Endothelial cell (in vitro differentiated cells): ENCODE measurements around the gene FERMT1. TPM values are rescaled to one million over a fixed set of nuclear protein-coding genes. Genes with fewer than 3 reads are reported as not detected.
"Not testable (repeated sequence)": the region's sequence is repeated elsewhere in the genome, so short reads cannot be mapped to it uniquely, and the experiment has no call there.

Experiments used
- DNase-seq: peaks from one replicate; pipeline ENCODE4 v3.0.0; 2021; ENCODE audit warnings: low spot score
- H3K27ac Mint-ChIP-seq: one replicate; pipeline ENCODE4 v1.8.0; 2021; ENCODE audit warnings: mixed read lengths, inconsistent platforms; ENCODE audit not compliant: unreplicated experiment
- H3K27me3 Mint-ChIP-seq: one replicate; pipeline ENCODE4 v1.8.0; 2021; ENCODE audit warnings: mild to moderate bottlenecking, moderate library complexity, mixed read lengths, inconsistent platforms; ENCODE audit not compliant: unreplicated experiment
- H3K36me3 Mint-ChIP-seq: one replicate; pipeline ENCODE4 v1.8.0; 2021; ENCODE audit warnings: mild to moderate bottlenecking, low read depth, mixed read lengths, inconsistent platforms; ENCODE audit not compliant: unreplicated experiment
- H3K4me1 Mint-ChIP-seq: one replicate; pipeline ENCODE4 v1.8.0; 2021; ENCODE audit warnings: mild to moderate bottlenecking, mixed read lengths, inconsistent platforms; ENCODE audit not compliant: unreplicated experiment
- H3K4me3 Mint-ChIP-seq: one replicate; pipeline ENCODE4 v1.8.0; 2021; ENCODE audit warnings: mild to moderate bottlenecking, mixed read lengths, inconsistent platforms; ENCODE audit not compliant: unreplicated experiment
- H3K9me3 Mint-ChIP-seq: one replicate; pipeline ENCODE4 v1.8.0; 2021; ENCODE audit warnings: mixed read lengths, inconsistent platforms; ENCODE audit not compliant: unreplicated experiment
- CTCF ChIP-seq: fragments of 200-600 bp; sonication (generic); IDR thresholded peaks from one replicate; pipeline ENCODE4 v1.5.0; 2021; ENCODE audit warnings: antibody characterized with exemption; ENCODE audit not compliant: unreplicated experiment
- total RNA-seq: library from RNA; stranded (reverse); fragmentation: NEBNext Ultra II Directional; extraction: Animal tissue kit (Norgen Biotek cat#: 25700); gene quantifications from one replicate; pipeline ENCODE4 v1.2.1, GENCODE V29; 2021; ENCODE audit not compliant: unreplicated experiment

FERMT1 gene
- total RNA-seq, 1 donor from 2014 or later: 0.62 TPM

GRCh38 chr20:6057139-6057538 lies 65.7 kb downstream of the FERMT1 start:
- H3K27ac Mint-ChIP-seq: no peak overlapping the region
- no peak overlapping the region for H3K4me3 Mint-ChIP-seq
- H3K9me3 Mint-ChIP-seq: no peaks in the 10 kb centered on the region

DNA sequence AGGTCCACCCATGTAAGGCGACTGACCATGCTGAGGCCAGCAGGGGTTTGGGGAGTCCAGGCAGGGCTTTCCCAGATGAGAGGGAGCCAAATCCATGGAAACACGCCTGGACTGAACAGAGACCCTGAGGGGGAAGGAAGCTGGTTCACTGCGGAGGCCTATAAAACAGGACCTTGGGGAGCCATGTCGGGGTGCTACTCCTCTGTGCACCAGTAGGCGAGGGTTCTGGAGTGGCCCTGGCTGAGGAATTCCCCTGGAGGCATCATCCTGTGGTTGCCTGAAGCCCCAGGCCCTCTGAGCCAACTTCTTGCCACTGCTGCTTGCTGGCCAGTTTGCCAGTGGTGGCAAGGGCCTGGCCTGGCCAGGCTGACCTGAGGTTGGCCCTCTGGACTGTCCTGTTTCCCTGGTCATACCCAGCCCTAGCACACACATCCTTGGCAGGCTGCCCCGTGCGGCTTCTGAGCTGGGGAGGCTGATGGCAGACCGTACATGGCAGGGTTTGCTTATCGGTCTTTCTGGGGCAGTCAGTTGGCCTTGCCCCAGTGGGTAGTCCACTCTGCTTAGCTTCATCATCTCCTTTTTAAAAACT lies 66.8 kb downstream of the FERMT1 start:
- no peak for TF ChIP-seq CTCF
- peaks cover 9% of the 10 kb centered on the region for H3K4me1 Mint-ChIP-seq
- no peak overlapping the region for H3K4me3 Mint-ChIP-seq
- H3K27me3 Mint-ChIP-seq: peaks cover 15% of the 10 kb centered on the region
- H3K36me3 Mint-ChIP-seq: peaks cover 4% of the 10 kb centered on the region
- no peaks in the 10 kb centered on the region for H3K9me3 Mint-ChIP-seq
- no peak for DNase-seq
- no peak overlapping the region for H3K27ac Mint-ChIP-seq

More at GRCh38 chr20:6057139-6057538, 65.7 kb downstream of the FERMT1 start:
- peaks cover 9% of the 10 kb centered on the region for H3K4me1 Mint-ChIP-seq
- no peak for DNase-seq
- H3K36me3 Mint-ChIP-seq: peaks cover 4% of the 10 kb centered on the region
- peaks cover 13% of the 10 kb centered on the region for H3K27me3 Mint-ChIP-seq
- no peak for TF ChIP-seq CTCF

DNA sequence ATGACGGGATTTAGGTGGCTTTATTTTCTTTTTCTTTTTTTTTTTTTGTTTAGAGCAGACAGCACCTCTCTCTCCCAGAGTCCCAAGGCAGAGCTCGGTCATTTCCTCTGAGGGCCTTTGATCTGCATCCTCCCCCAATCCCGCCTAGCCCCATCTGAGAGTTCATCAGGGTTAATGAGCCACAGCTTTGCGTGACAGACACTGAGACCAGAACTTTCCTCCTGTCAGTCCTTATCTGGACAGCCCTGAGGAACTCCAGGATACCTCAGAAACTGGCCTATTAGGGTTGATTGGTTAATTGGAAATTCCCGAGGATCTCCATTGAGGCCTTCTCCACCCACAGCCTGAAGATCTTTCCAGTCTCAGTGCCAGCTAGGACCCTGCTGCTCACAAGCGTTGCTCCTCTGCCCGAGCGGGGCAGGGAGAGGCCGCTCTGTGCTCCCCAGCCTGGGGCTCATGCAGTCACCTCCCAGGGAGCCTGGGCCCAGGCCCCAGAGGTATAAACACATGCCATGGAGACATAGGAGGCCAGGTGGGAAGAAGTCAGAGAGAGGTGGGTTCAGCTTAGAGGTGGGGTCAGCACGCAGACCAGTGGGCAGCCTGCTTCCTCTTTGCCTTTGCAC lies 67.6 kb downstream of the FERMT1 start:
- Mint-ChIP-seq H3K36me3 (peaks cover 4% of the 10 kb centered on the region), H3K27ac (no peak overlapping the region), H3K4me3 (no peak overlapping the region), H3K27me3 (peaks cover 23% of the 10 kb centered on the region), H3K9me3 (no peaks in the 10 kb centered on the region), H3K4me1 (peaks cover 9% of the 10 kb centered on the region)
- TF ChIP-seq CTCF: no peak
- no peak for DNase-seq

GRCh38 chr20:6054689-6055051 lies 68.2 kb downstream of the FERMT1 start:
- H3K27me3 Mint-ChIP-seq: peaks cover 23% of the 10 kb centered on the region
- not testable (repeated sequence) for H3K4me1 Mint-ChIP-seq, H3K4me3 Mint-ChIP-seq, DNase-seq, H3K9me3 Mint-ChIP-seq, H3K27ac Mint-ChIP-seq, H3K36me3 Mint-ChIP-seq

DNA sequence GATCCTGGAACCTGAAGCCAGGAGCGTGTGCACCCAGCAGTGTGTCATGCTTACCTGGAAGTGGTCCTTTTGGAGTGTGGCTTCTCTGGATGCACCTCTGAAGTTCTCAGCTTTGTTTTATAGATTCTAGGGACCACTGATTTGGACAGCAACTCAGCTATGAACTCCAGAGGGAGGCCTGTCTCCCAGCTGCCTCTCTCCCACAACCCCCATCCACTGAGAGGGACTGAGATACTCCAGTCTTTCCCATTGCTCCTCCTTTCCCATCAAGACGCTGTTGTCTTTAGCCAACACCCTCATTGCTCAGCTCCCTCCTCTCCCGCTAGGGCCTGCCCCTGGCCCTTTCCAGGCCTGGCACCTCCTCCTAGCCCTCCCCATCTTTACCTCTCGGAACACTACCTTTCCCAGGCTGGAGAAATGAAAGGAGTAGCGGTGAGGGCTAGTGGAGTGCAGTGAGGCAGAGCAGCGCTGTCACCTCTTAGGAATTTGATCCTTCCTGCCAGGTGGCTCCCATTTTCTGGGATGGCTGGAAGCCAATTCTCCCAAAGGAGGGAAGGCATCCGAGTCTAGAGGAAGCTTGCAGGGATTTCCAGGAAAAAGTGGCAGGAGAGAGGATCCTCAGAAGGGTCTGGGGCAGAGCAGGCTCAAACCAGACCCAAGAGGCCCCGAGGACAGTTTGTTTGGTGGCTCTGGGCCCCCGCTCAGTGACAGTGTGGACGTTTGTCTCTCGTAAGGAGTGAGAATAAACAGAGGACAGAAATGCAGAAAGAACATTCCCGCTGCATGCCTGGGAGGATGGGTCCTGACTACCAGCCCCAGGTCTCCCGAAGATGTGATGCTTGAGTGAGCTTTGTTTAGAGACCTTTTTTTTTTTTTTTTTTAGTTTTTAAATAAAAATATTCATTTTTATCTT lies 68.8 kb downstream of the FERMT1 start, which contains the start of gene LRRN4:
Gene LRRN4 (minus strand): TSS at position 285 of the 913 bp plus-strand sequence. CDS start 1,261 bp downstream, outside the sequence.
- no peak within 1 kb of the TSS for H3K27ac Mint-ChIP-seq
- H3K27me3 Mint-ChIP-seq: peaks cover 23% of the 10 kb centered on the region

More for the DNA sequence above, 68.8 kb downstream of the FERMT1 start, which contains the start of gene LRRN4:
- Mint-ChIP-seq H3K9me3 (no peaks in the 10 kb centered on the region), H3K4me1 (peaks cover 9% of the 10 kb centered on the region), H3K36me3 (peaks cover 4% of the 10 kb centered on the region), H3K4me3 (peak within 1 kb of the TSS; percentile 85)
- DNase-seq: peak; percentile 16
- no peak for TF ChIP-seq CTCF
